Liver (tissue), 9 donors: ENCODE measurements around the gene INPP4A. TPM values are rescaled to one million over a fixed set of nuclear protein-coding genes. Genes with fewer than 3 reads are reported as not detected.

Experiments used
- DNase-seq: peaks from one replicate; pipeline ENCODE4 v3.0.0-alpha.2; 2017; ENCODE audit warnings: low spot score
- H3K27ac ChIP-seq, 2 donors: one replicate each; pipeline ENCODE4 v1.7.0; 2013; ENCODE audit warnings: inconsistent platforms in 2 of 2, low read length in 2 of 2, control low read depth in 1 of 2, low read depth in 1 of 2, mild to moderate bottlenecking in 1 of 2
- H3K27me3 ChIP-seq, 4 donors: one replicate each; pipeline versions ENCODE4 v1.6.1 to v1.7.0; 2013; ENCODE audit warnings: low read length in 3 of 4, inconsistent platforms in 1 of 4, mild to moderate bottlenecking in 1 of 4, moderate library complexity in 1 of 4; ENCODE audit not compliant: control insufficient read depth in 4 of 4, insufficient read depth in 4 of 4
- H3K36me3 ChIP-seq, 4 donors: one replicate each; pipeline versions ENCODE4 v1.6.1 to v1.7.0; 2013; ENCODE audit warnings: low read length in 3 of 4, mild to moderate bottlenecking in 3 of 4, low read depth in 1 of 4, moderate library complexity in 1 of 4; ENCODE audit not compliant: control insufficient read depth in 4 of 4, insufficient read depth in 3 of 4
- H3K4me1 ChIP-seq, 4 donors: one replicate each; pipeline versions ENCODE4 v1.6.1 to v1.7.0; 2013; ENCODE audit warnings: low read length in 3 of 4, mild to moderate bottlenecking in 3 of 4, moderate library complexity in 1 of 4; ENCODE audit not compliant: control insufficient read depth in 4 of 4, insufficient read depth in 4 of 4
- H3K4me3 ChIP-seq, 3 donors: one replicate each; pipeline versions ENCODE4 v1.6.1 to v1.7.0; 2013; ENCODE audit warnings: low read length in 3 of 3, control low read depth in 1 of 3, low read depth in 1 of 3, mild to moderate bottlenecking in 1 of 3
- H3K9ac ChIP-seq, 2 donors: one replicate each; pipeline ENCODE4 v1.7.0; 2013; ENCODE audit warnings: low read length in 2 of 2, mild to moderate bottlenecking in 2 of 2, moderate library complexity in 2 of 2, control low read depth in 1 of 2, low read depth in 1 of 2
- H3K9me3 ChIP-seq, 4 donors: one replicate each; pipeline versions ENCODE4 v1.6.1 to v1.7.0; 2013; ENCODE audit warnings: low read length in 3 of 4; ENCODE audit not compliant: control insufficient read depth in 4 of 4
- ATF3 ChIP-seq: IDR thresholded peaks from 2 replicates; pipeline ENCODE4 v1.6.1; 2016; ENCODE audit warnings: antibody characterized with exemption
- CTCF ChIP-seq: fragments of 150-350 bp; IDR thresholded peaks from 2 replicates; pipeline ENCODE4 v1.5.1; 2017; ENCODE audit warnings: improper control_type of control experiment, low read depth, low read length; ENCODE audit not compliant: missing input control
- EGR1 ChIP-seq, 2 donors: IDR thresholded peaks; 2 replicates each; pipeline ENCODE4 v1.6.1; 2016 to 2018; ENCODE audit warnings: antibody characterized with exemption in 2 of 2, low read depth in 2 of 2
- FOXA1 ChIP-seq: IDR thresholded peaks from 2 replicates; pipeline ENCODE4 v1.6.1; 2016; ENCODE audit warnings: antibody characterized with exemption
- FOXA2 ChIP-seq: IDR thresholded peaks from 2 replicates; pipeline ENCODE4 v1.6.1; 2016; ENCODE audit warnings: antibody characterized with exemption
- GABPA ChIP-seq, 2 donors: IDR thresholded peaks in 1 of 2; conservative IDR thresholded peaks in 1 of 2; 2 replicates each; pipeline ENCODE4 v1.6.1; 2016; ENCODE audit warnings: antibody characterized with exemption in 2 of 2, mild to moderate bottlenecking in 1 of 2, moderate library complexity in 1 of 2
- HNF4A ChIP-seq, 2 donors: conservative IDR thresholded peaks; 2 replicates each; pipeline ENCODE4 v1.6.1; 2016; ENCODE audit warnings: antibody characterized with exemption in 2 of 2, mild to moderate bottlenecking in 2 of 2
- HNF4G ChIP-seq: IDR thresholded peaks from 2 replicates; pipeline ENCODE4 v1.6.1; 2016; ENCODE audit warnings: antibody characterized with exemption
- JUND ChIP-seq, 2 donors: IDR thresholded peaks; 2 replicates each; pipeline ENCODE4 v1.6.1; 2016; ENCODE audit warnings: antibody characterized with exemption in 2 of 2
- MAX ChIP-seq: IDR thresholded peaks from 2 replicates; pipeline ENCODE4 v1.6.1; 2016; ENCODE audit warnings: antibody characterized with exemption
- NR2F2 ChIP-seq: IDR thresholded peaks from 2 replicates; pipeline ENCODE4 v1.6.1; 2016; ENCODE audit warnings: antibody characterized with exemption
- RAD21 ChIP-seq, 2 donors: IDR thresholded peaks; 2 replicates each; pipeline ENCODE4 v1.6.1; 2016; ENCODE audit warnings: antibody characterized with exemption in 2 of 2, mild to moderate bottlenecking in 2 of 2
- RXRA ChIP-seq, 2 donors: IDR thresholded peaks; 2 replicates each; pipeline ENCODE4 v1.6.1; 2017 to 2018; ENCODE audit warnings: antibody characterized with exemption in 2 of 2, mild to moderate bottlenecking in 1 of 2
- SP1 ChIP-seq: IDR thresholded peaks from 2 replicates; pipeline ENCODE4 v1.6.1; 2018; ENCODE audit warnings: antibody characterized with exemption, mild to moderate bottlenecking
- TAF1 ChIP-seq: conservative IDR thresholded peaks from 2 replicates; pipeline ENCODE4 v1.6.1; 2016; ENCODE audit warnings: antibody characterized with exemption, mild to moderate bottlenecking
- YY1 ChIP-seq: IDR thresholded peaks from 2 replicates; pipeline ENCODE4 v1.6.1; 2016; ENCODE audit warnings: antibody characterized with exemption, mild to moderate bottlenecking
- ZBTB33 ChIP-seq: IDR thresholded peaks from 2 replicates; pipeline ENCODE4 v1.6.1; 2016; ENCODE audit warnings: antibody characterized with exemption
- WGBS: extraction: QIAGEN DNeasy Blood & Tissue Kit; methylation state at CpG from one replicate; pipeline ENCODE4 v1.1.7; 2013; 5-methylcytosine and 5-hydroxymethylcytosine counted together
- polyA plus RNA-seq, 2 donors: library from polyadenylated mRNA; stranded (reverse) in 1 of 2; unstranded in 1 of 2; fragments of 200-250 nt in 1 of 2; fragments of >200 nt in 1 of 2; fragmentation: Nextera tagmentation in 1 of 2; extraction: Ambion mirVana in 1 of 2; gene quantifications; one replicate each; pipeline versions ENCODE4 v1.2.1 to v1.2.3, GENCODE V29; 2013 to 2015
- total RNA-seq, 2 donors: library from RNA; depleted of rRNA; stranded (reverse); fragments of >200 nt; gene quantifications; one replicate each; pipeline ENCODE4 v1.2.3, GENCODE V29; 2014
- donor health status: healthy.
- donor health status: healthy.
- donor health status: healthy.
- donor health status: healthy.
- donor health status: healthy.

INPP4A gene
- total and polyA plus RNA-seq, 4 donors, result 2.9 to 14.9 (median 7.2) TPM

- no peak overlapping the region for H3K9ac ChIP-seq
- WGBS, result 57% methylated on average over 8 of the region's 8 CpGs
- no peak overlapping the region for H3K4me3 ChIP-seq
- peak overlapping the region; percentile 47 to 52 for H3K27ac ChIP-seq
- TF ChIP-seq FOXA2, result no peak
- TF ChIP-seq RAD21 (IDR thresholded peaks at IDR 0.05), result peak; percentile 19 to 24
- no peak for DNase-seq
- no peaks in the 10 kb centered on the region for H3K27me3 ChIP-seq
- no peaks in the 10 kb centered on the region for H3K36me3 ChIP-seq
- H3K9me3 ChIP-seq, result no peaks in the 10 kb centered on the region
- peaks cover 0 to 8% (median 3%) of the 10 kb centered on the region in 4 donors for H3K4me1 ChIP-seq
Measured at GRCh38 chr2:98504381-98505109, 59.9 kb downstream of the INPP4A start.

GRCh38 chr2:98505311-98505808, 60.7 kb downstream of the INPP4A start:
- Histone ChIP-seq H3K9ac (no peak overlapping the region), H3K9me3 (no peaks in the 10 kb centered on the region), H3K4me1 (peaks cover 0 to 8% (median 3%) of the 10 kb centered on the region in 4 donors), H3K4me3 (no peak overlapping the region), H3K36me3 (no peaks in the 10 kb centered on the region), H3K27ac (peak overlapping the region; percentile 47 to 52), H3K27me3 (no peaks in the 10 kb centered on the region)
- TF ChIP-seq JUND (IDR thresholded peaks at IDR 0.05), result no peak
- TF ChIP-seq SP1, result no peak
- no peak for TF ChIP-seq TAF1
- TF ChIP-seq RXRA (IDR thresholded peaks at IDR 0.05), result no peak
- no peak for TF ChIP-seq NR2F2
- no peak for TF ChIP-seq GABPA (IDR thresholded peaks at IDR 0.05 in 1 of 2, conservative IDR thresholded peaks at IDR 0.05 in 1 of 2)
- TF ChIP-seq CTCF, result no peak
- no peak for TF ChIP-seq EGR1 (IDR thresholded peaks at IDR 0.05; ENCODE audit: low read depth in 2 of 2)
- TF ChIP-seq YY1, result no peak
- no peak for TF ChIP-seq FOXA2
- no peak for TF ChIP-seq FOXA1
- no peak for TF ChIP-seq ATF3
- TF ChIP-seq HNF4A (conservative IDR thresholded peaks at IDR 0.05), result no peak
- DNase-seq, result peak; percentile 22
- 72% methylated on average over 7 of the region's 7 CpGs for WGBS

- no peak overlapping the region for H3K4me3 ChIP-seq
- H3K4me1 ChIP-seq, result peaks cover 0 to 8% (median 3%) of the 10 kb centered on the region in 4 donors
- H3K9me3 ChIP-seq, result no peaks in the 10 kb centered on the region
- no peaks in the 10 kb centered on the region for H3K36me3 ChIP-seq
- 88% methylated on average over 7 of the region's 7 CpGs for WGBS
- TF ChIP-seq TAF1 (no peak), MAX (no peak), NR2F2 (no peak), ZBTB33 (no peak), HNF4G (no peak), EGR1 (IDR thresholded peaks at IDR 0.05; ENCODE audit: low read depth in 2 of 2) (no peak), RAD21 (IDR thresholded peaks at IDR 0.05) (no peak), SP1 (no peak), YY1 (no peak)
- peak overlapping the region in 1 of 2 donors; percentile 55 for H3K27ac ChIP-seq
- no peak for DNase-seq
- H3K27me3 ChIP-seq, result no peaks in the 10 kb centered on the region
- no peak overlapping the region for H3K9ac ChIP-seq
Measured at GRCh38 chr2:98505971-98506664, 61.5 kb downstream of the INPP4A start.
